Left kidney (tissue), 2 donors: ENCODE data around the gene MYOZ3. TPM values are rescaled to one million over a fixed set of nuclear protein-coding genes. Genes with fewer than 3 reads are reported as not detected.

Source experiments
- DNase-seq: peaks from one replicate; pipeline ENCODE4 v3.0.0-alpha.2; 2013
- polyA plus RNA-seq: library from polyadenylated mRNA; unstranded; fragments of 120-200 nt; gene quantifications from one replicate; pipeline ENCODE4 v1.2.1, GENCODE V29; 2013; ENCODE audit not compliant: insufficient read length

MYOZ3 gene
- polyA plus RNA-seq, 1 donor, result 6.9 TPM

GRCh38 chr5:150703762-150704161 lies 42.7 kb downstream of the MYOZ3 start:
- DNase-seq, result no peak

- no peak for DNase-seq
Measured at GRCh38 chr5:150706776-150707390, 45.8 kb downstream of the MYOZ3 start.

GRCh38 chr5:150710165-150710564 lies 49.1 kb downstream of the MYOZ3 start:
- DNase-seq, result no peak

GRCh38 chr5:150723845-150724244 lies 62.8 kb downstream of the MYOZ3 start:
- no peak for DNase-seq

Other genes with a start within 250 kb of the MYOZ3 start
- 230 TPM for gene CD74, start 248.3 kb upstream of the MYOZ3 start, polyA plus RNA-seq
- gene RPS14, start 211.5 kb upstream of the MYOZ3 start, polyA plus RNA-seq, result 1,953 TPM
- gene NDST1, start 153.1 kb upstream of the MYOZ3 start, polyA plus RNA-seq, result 54.9 TPM
- gene SYNPO, start 20.6 kb upstream of the MYOZ3 start, polyA plus RNA-seq, result 85.9 TPM
- 86.4 TPM for gene RBM22, start 39.8 kb downstream of the MYOZ3 start, polyA plus RNA-seq
- gene DCTN4, start 97.8 kb downstream of the MYOZ3 start, polyA plus RNA-seq, result 82.6 TPM
- 21.6 TPM for gene SMIM3, start 117.5 kb downstream of the MYOZ3 start, polyA plus RNA-seq
- 1.5 TPM for gene IRGM, start 185.3 kb downstream of the MYOZ3 start, polyA plus RNA-seq
- gene ZNF300, start 243.7 kb downstream of the MYOZ3 start, polyA plus RNA-seq, result 53.0 TPM